Mesothelial cell of epicardium (in vitro differentiated cells): ENCODE measurements around the gene FEN1. TPM values are rescaled to one million over a fixed set of nuclear protein-coding genes. Genes with fewer than 3 reads are reported as not detected.
A peak's percentile ranks its signal among the peaks of the same experiment; 100 is the strongest.

Source experiments
- DNase-seq, 2 experiments: peaks; one replicate each; pipeline ENCODE4 v3.0.0; 2021; ENCODE audit warnings: low spot score in 2 of 2; ENCODE audit not compliant: unreplicated experiment in 2 of 2
- H3K27ac Mint-ChIP-seq: 2 replicates; pipeline ENCODE4 v1.8.0; 2021; ENCODE audit warnings: mixed read lengths
- H3K27me3 Mint-ChIP-seq: 2 replicates; pipeline ENCODE4 v1.8.0; 2021; ENCODE audit warnings: low read depth, mixed read lengths
- H3K36me3 Mint-ChIP-seq: 2 replicates; pipeline ENCODE4 v1.8.0; 2021; ENCODE audit warnings: mixed read lengths
- H3K4me1 Mint-ChIP-seq: 2 replicates; pipeline ENCODE4 v1.8.0; 2021; ENCODE audit warnings: mixed read lengths
- H3K4me3 Mint-ChIP-seq: 2 replicates; pipeline ENCODE4 v1.8.0; 2021; ENCODE audit warnings: mild to moderate bottlenecking, moderate library complexity, mixed read lengths
- H3K9me3 Mint-ChIP-seq: 2 replicates; pipeline ENCODE4 v1.8.0; 2021; ENCODE audit warnings: mixed read lengths
- CTCF ChIP-seq: fragments of 200-600 bp; sonication (generic); IDR thresholded peaks from one replicate; pipeline ENCODE4 v1.5.0; 2021; ENCODE audit warnings: antibody characterized with exemption; ENCODE audit not compliant: unreplicated experiment
- total RNA-seq: library from RNA; stranded (reverse); gene quantifications from 3 replicates; pipeline ENCODE4 v1.2.1, GENCODE V29; 2021

FEN1 gene
- total RNA-seq, 1 donor from 2014 or later: 20.3 TPM

DNA sequence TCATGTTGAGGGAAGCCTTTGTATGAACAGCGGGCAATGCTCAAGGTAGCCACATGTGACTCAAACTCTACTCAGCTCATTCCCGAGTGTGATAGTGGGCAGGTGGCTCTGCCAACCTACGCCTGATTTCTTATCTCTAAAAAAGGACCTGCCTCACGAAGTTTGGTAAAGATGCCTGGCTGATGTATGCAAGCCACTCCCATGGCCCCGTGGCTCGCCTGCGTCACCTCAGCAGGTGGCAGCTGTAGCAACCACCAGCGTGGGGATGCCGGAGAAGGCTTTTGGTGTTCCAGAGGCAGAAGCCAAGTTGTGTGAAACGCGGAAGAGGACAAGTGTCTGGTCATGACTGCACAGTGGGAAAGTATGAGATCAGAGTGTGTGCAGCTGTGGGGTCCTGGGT is 40.8 kb downstream of the FEN1 start:
- Mint-ChIP-seq H3K9me3 (no peaks in the 10 kb centered on the region), H3K4me1 (peaks cover 59% of the 10 kb centered on the region), H3K27me3 (no peaks in the 10 kb centered on the region), H3K36me3 (peaks cover 6% of the 10 kb centered on the region), H3K4me3 (no peak overlapping the region), H3K27ac (peak overlapping the region; percentile 90)
- no peak for TF ChIP-seq CTCF
- no peak for DNase-seq

DNA sequence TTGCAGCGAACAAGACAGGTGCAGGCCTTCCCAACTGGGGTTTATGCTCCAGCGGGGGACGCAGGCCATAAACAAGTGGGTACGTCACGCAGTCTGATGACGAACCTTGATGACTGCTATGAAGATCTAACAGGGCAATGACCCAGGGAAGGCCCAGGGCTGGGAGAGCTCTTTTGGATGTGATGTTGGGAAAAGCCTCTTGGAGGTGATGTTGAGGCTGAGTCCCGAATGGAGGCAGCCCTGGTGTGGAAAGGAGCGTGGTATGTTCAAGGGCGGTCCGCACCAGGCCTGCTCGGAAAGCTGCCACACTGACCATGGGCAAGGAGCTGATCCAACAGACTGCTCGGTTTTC is 41.2 kb downstream of the FEN1 start:
- H3K9me3 Mint-ChIP-seq: no peaks in the 10 kb centered on the region
- peaks cover 59% of the 10 kb centered on the region for H3K4me1 Mint-ChIP-seq
- no peak overlapping the region for H3K4me3 Mint-ChIP-seq
- TF ChIP-seq CTCF: no peak
- H3K27ac Mint-ChIP-seq: peak overlapping the region; percentile 90
- DNase-seq: no peak
- no peaks in the 10 kb centered on the region for H3K27me3 Mint-ChIP-seq
- peaks cover 10% of the 10 kb centered on the region for H3K36me3 Mint-ChIP-seq

- Mint-ChIP-seq H3K4me3 (no peak overlapping the region), H3K36me3 (peaks cover 16% of the 10 kb centered on the region), H3K4me1 (peaks cover 55% of the 10 kb centered on the region), H3K27me3 (no peaks in the 10 kb centered on the region), H3K9me3 (no peaks in the 10 kb centered on the region), H3K27ac (peak overlapping the region; percentile 90)
- TF ChIP-seq CTCF: no peak
- DNase-seq: peak in 1 of 2 experiments; percentile 45
Observed at GRCh38 chr11:61834278-61835048, 41.8 kb downstream of the FEN1 start.

DNA sequence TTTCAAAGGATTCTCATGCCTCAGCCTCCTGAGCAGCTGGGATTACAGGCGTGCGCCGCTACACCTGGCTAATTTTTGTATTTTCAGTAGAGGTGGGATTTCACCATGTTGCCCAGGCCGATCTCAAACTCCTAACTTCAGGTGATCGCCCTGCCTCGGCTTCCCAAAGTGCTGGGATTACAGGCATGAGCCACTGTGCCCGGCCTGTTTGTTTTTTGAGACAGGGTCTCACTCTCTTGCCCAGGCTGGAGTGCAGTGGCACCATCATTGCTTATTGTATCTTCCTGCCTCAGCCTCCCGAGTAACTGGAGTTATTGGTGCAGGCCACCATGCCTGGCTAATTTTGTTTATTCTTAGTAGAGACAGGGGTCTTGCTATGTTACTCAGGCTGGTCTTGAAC is 43.5 kb downstream of the FEN1 start:
- H3K27me3 Mint-ChIP-seq: no peaks in the 10 kb centered on the region
- no peak for DNase-seq
- peaks cover 29% of the 10 kb centered on the region for H3K36me3 Mint-ChIP-seq
- peak overlapping the region; percentile 75 for H3K27ac Mint-ChIP-seq
- H3K9me3 Mint-ChIP-seq: peaks cover 4% of the 10 kb centered on the region
- H3K4me1 Mint-ChIP-seq: peaks cover 39% of the 10 kb centered on the region
- no peak overlapping the region for H3K4me3 Mint-ChIP-seq
- no peak for TF ChIP-seq CTCF

- Mint-ChIP-seq H3K4me1 (peaks cover 28% of the 10 kb centered on the region), H3K27me3 (no peaks in the 10 kb centered on the region), H3K27ac (no peak overlapping the region), H3K9me3 (peaks cover 4% of the 10 kb centered on the region), H3K4me3 (no peak overlapping the region), H3K36me3 (peaks cover 38% of the 10 kb centered on the region)
- DNase-seq: no peak
- no peak for TF ChIP-seq CTCF
Observed at GRCh38 chr11:61837411-61838005, 44.8 kb downstream of the FEN1 start.
